ENCODE results near the gene GALNT8.
A peak's percentile ranks its signal among the peaks of the same experiment; 100 is the strongest.

GALNT8 gene

GRCh38 chr12:4766445-4766844, 46.2 kb downstream of the GALNT8 start:
- no peak for DNase-seq (ENCODE audit: low read depth in 1 of 2, low spot score in 1 of 2)
- in situ Hi-C loops (cut with HindIII; ENCODE audit: low pct_unique_long_range_greater_than_20kb, low sequenced_read_pairs): no loop called here
- TF ChIP-seq JUND (IDR thresholded peaks at IDR 0.05; ENCODE audit: low read depth): no peak

DNA sequence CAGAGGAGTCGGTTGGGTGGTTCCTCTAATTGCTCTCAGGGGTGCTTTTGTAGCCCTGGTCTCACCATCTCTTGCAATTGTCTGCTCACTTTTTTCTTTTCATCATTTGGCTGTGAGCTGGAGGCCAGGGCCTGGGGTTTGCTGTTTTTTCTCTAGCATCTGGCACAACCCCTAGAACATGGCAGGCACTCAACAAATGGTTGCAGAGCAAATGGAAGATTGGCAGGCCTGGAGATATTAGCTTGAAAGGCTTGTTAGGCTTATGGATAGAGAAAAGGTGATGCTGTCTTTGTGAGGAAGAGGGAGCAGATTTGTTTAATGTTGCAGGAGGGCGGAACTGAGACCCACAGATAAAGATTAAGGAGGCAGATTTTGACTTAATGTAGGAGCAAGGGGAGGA, 47.0 kb downstream of the GALNT8 start:
- no peak for TF ChIP-seq JUND (IDR thresholded peaks at IDR 0.05; ENCODE audit: low read depth)
- no peak for DNase-seq (ENCODE audit: low read depth in 1 of 2, low spot score in 1 of 2)
- in situ Hi-C loops (cut with HindIII; ENCODE audit: low pct_unique_long_range_greater_than_20kb, low sequenced_read_pairs): no loop called here

DNA sequence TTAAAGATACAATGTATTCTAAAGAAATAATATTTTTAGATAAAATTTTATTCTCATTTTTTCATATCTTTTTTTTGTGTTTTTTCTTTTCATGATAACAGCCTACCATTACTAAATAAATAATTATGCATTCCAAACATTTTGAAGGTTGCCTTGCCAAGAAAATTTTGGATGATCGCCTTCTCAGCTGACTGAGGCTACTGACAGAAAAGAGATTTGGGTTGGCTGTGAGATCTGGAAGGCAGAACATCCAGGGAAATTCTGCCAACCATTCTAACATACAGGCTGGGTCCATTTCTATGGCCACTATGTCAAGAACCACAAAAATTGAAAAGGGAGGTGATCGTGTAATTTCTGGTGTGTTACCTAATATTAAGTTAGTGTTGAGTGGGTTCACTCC, 48.1 kb downstream of the GALNT8 start:
- DNase-seq (ENCODE audit: low read depth in 1 of 2, low spot score in 1 of 2): no peak
- in situ Hi-C loops (cut with HindIII; ENCODE audit: low pct_unique_long_range_greater_than_20kb, low sequenced_read_pairs): no loop called here
- TF ChIP-seq JUND (IDR thresholded peaks at IDR 0.05; ENCODE audit: low read depth): no peak

GRCh38 chr12:4769073-4769472, 48.9 kb downstream of the GALNT8 start:
- TF ChIP-seq JUND (IDR thresholded peaks at IDR 0.05; ENCODE audit: low read depth): no peak
- DNase-seq (ENCODE audit: low read depth in 1 of 2, low spot score in 1 of 2): no peak
- in situ Hi-C loops (cut with HindIII; ENCODE audit: low pct_unique_long_range_greater_than_20kb, low sequenced_read_pairs): no loop called here

DNA sequence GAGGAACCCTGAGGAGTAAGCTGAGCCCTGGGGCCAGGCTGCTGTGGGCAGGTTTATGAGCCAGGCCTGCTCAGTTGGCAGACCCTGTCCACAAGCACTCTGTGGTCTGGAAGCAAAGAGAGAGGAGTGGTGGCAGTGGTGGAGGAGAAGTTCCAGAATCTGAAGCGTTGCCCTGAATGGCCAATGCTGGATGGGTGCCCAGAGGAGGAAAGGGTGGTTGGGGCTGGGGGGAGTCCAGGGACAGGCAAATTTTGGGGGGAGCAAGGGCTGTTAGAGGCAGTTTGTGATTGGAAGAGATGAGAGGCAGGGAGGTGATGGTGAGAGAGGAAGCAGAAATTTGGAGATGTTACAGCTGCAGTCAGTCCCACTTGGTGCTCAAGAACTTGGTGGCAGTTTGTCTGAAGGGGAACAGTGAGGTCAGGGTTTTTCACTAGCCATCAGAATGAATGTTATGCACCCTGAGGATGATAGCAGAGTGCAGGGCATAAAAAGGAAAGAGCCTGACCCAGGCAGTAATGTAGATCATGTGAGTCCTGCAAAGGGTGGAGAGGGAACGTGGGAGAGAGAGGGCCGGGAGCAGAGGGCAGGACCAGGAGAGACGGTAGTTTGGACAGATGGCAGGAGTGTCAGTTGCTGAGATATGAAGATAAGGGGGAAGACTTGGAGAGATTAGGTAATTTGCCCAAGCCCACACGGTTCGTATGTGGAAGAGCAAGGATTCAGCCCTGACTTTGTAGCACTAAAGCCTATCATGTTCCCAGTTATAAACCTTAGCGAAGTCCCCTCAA, 51.2 kb downstream of the GALNT8 start:
- DNase-seq (ENCODE audit: low read depth in 1 of 2, low spot score in 1 of 2): no peak
- TF ChIP-seq JUND (IDR thresholded peaks at IDR 0.05; ENCODE audit: low read depth): no peak
- in situ Hi-C loops (cut with HindIII; ENCODE audit: low pct_unique_long_range_greater_than_20kb, low sequenced_read_pairs): no loop called here

DNA sequence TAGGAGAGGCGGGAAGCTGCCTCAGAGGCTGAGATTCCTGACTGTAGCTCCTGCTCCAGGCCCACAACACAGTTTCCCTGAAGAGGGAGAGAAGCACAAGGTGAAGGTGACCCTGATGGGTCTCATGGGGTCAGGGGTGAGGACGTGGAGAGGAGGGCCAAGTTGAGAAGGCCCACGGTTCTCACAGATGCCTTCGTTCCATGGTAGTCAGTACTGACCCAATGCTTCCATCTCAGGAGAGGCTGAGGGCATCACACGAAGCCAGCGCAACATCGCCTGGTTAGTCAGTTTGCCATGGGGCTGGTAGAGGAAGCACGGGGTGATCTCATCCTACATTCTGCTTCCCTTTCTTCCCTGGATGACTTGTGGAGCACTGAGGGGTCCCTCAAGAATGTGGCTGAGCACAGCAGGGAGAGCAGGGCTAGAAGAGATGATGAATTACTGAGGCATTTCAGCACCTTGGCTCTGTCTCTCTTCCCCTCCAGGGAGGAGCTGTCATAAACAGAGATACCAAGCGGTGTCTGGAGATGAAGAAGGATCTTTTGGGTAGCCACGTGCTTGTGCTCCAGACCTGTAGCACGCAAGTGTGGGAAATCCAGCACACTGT, 51.9 kb downstream of the GALNT8 start:
- TF ChIP-seq JUND (IDR thresholded peaks at IDR 0.05; ENCODE audit: low read depth): no peak
- DNase-seq (ENCODE audit: low read depth in 1 of 2, low spot score in 1 of 2): no peak
- in situ Hi-C loops (cut with HindIII; ENCODE audit: low pct_unique_long_range_greater_than_20kb, low sequenced_read_pairs): no loop called here

GRCh38 chr12:4775936-4776335, 55.7 kb downstream of the GALNT8 start:
- DNase-seq (ENCODE audit: low read depth in 1 of 2, low spot score in 1 of 2): no peak
- in situ Hi-C loops (cut with HindIII; ENCODE audit: low pct_unique_long_range_greater_than_20kb, low sequenced_read_pairs): no loop called here
- TF ChIP-seq JUND (IDR thresholded peaks at IDR 0.05; ENCODE audit: low read depth): no peak

DNA sequence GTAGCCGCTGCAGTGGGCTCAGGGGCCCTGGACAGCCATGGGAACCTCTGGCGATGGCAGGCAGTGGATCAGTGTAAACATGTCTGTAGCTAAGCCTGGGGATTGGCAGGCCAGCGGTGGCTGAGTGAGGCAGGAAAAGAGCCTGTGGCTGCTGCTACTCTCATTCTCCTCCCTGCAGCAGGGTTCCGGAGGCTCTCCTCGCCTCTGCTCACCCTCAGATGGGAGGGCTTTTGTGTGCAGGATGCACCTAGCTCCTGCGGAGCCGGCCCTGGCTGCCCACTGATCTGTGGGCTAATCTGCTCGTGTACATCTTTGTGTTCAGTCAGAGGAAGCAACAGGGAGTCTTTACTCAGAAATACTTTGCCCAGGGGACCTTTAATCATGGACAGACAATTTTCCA, 59.5 kb downstream of the GALNT8 start:
- DNase-seq (ENCODE audit: low read depth in 1 of 2, low spot score in 1 of 2): no peak
- in situ Hi-C loops (cut with HindIII; ENCODE audit: low pct_unique_long_range_greater_than_20kb, low sequenced_read_pairs): no loop called here
- TF ChIP-seq JUND (IDR thresholded peaks at IDR 0.05; ENCODE audit: low read depth): no peak

DNA sequence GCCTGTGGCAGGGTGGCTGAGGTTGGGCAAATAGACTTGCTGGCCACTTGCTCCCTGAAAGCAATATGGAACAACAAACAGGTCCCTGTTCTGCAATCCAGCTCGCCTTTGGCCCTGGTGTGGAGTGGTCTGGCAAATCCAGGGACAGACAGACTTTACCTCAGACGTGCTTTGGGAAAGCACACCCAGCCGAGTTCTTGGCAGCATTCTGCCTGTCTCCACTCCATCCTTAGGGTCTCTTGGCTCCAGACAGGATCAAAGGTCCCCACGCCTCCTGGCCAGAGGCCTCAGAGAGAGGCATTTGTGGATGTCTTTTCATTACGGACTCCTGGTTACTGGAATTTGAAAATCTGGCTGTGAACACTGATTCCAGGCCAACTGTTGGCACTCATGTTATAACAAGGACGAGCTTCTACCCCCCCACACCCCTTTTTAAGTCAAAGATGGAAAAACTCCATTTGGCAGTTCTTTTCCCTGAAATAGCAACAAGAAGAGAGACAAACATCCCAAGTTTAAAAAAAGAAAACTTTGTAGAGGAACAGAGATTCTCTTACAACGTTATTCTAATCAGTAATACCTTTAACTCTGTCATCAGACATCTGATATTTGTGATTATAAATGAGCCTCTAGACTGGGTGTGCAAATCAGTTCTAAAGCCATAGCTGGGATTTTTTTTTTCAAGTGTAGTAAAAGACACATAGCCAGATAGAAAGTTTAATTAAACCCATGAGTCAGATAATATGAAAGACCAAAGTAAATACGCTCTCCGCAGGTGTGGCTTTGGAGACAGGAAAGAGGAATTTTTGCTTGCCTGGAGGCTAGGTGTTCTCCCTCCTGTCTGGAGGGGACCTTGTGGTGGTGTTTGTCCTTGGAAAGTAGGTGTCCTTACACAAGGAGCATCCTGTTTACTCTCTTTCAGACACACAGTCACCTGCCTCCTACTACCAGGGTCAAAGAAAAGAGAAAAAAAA, 60.7 kb downstream of the GALNT8 start:
- TF ChIP-seq JUND (IDR thresholded peaks at IDR 0.05; ENCODE audit: low read depth): no peak
- DNase-seq (ENCODE audit: low read depth in 1 of 2, low spot score in 1 of 2): no peak
- in situ Hi-C loops (cut with HindIII; ENCODE audit: low pct_unique_long_range_greater_than_20kb, low sequenced_read_pairs): no loop called here

DNA sequence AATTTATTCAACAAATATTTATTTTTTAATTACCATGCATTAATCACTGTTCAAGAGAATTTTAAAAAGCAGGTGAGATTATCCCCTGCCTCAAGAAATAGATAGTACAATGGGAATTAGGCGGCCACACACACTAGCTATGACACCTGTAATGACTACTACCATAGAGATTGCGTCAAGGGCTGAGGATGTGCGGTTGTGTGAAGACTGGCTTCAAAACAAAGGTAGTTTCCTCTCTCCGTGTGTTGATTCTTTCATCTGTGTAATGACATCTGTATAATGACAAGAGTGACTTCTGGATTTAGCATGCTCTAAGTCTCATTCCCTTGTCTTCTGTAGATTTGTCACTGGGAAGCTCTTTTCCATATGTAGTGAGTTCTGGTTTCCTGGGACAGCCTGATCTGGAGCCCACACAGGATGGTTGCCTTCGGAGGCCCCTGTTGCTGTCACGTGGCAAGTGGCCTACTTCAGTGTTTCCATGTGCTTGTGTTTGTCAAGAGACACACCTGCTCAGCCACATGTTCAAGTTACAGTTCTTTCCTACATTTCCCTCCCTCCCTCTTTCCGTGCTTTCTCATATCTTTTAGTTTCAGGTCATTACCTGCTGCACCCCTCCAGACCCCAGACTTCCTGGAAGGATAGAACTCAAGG, 64.3 kb downstream of the GALNT8 start:
- no peak for TF ChIP-seq JUND (IDR thresholded peaks at IDR 0.05; ENCODE audit: low read depth)
- no peak for DNase-seq (ENCODE audit: low read depth in 1 of 2, low spot score in 1 of 2)
- in situ Hi-C loops (cut with HindIII; ENCODE audit: low pct_unique_long_range_greater_than_20kb, low sequenced_read_pairs): no loop called here

DNA sequence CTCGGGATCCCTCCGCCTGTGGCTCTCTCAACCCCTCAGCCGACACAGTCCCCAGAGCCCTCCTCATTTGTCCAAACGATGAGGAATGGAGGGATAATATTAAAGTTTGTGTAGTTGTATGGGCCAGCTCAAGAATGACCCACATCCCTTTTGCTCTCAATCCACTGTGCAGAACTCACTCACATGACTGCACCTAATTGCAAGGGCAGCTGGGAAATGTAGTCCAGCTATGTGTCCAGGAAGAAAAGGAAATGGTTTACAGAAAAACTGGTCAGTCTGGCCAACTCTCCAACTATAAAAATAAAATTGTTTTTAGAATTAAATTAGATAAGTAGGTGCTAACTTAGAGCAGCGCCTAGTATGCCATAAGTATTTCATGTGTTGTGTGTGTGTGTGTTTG, 66.6 kb downstream of the GALNT8 start:
- in situ Hi-C loops (cut with HindIII; ENCODE audit: low pct_unique_long_range_greater_than_20kb, low sequenced_read_pairs): no loop called here
- peak in 1 of 2 experiments; percentile 1 for DNase-seq (ENCODE audit: low read depth in 1 of 2, low spot score in 1 of 2)
- TF ChIP-seq JUND (IDR thresholded peaks at IDR 0.05; ENCODE audit: low read depth): no peak

DNA sequence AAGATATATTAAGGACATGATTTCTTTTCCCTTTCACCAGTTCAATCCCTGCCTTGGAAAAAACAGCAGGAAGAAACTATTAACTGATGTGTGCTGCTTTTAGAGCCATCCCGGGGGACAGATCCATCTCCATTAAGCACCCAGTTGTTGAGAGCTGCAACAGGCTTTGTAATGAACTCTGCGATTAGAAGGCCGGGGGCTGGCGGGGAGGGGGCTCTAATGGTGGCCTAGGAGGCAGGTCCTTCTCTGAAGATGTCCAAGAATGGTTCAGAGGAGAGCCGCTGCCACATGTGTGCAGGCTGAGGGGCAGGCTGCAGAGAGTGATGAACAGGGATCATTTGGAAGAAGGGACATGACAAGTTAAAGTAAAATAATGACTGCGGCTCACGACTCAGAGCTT, 67.8 kb downstream of the GALNT8 start:
- DNase-seq (ENCODE audit: low read depth in 1 of 2, low spot score in 1 of 2): no peak
- TF ChIP-seq JUND (IDR thresholded peaks at IDR 0.05; ENCODE audit: low read depth): no peak
- in situ Hi-C loops (cut with HindIII; ENCODE audit: low pct_unique_long_range_greater_than_20kb, low sequenced_read_pairs): no loop called here

Measured in T47D (cell line).